ENCODE data around the gene ANAPC4.

ANAPC4 gene

GRCh38 chr4:25430630-25431029 is 53.6 kb downstream of the ANAPC4 start:
- no peak for DNase-seq (ENCODE audit: low read depth in 1 of 2, low spot score in 1 of 2)

GRCh38 chr4:25433966-25434827 is 57.1 kb downstream of the ANAPC4 start:
- DNase-seq (ENCODE audit: low read depth in 1 of 2, low spot score in 1 of 2), result no peak

GRCh38 chr4:25437926-25438325 is 60.9 kb downstream of the ANAPC4 start:
- DNase-seq (ENCODE audit: low read depth in 1 of 2, low spot score in 1 of 2), result no peak

GRCh38 chr4:25439918-25440477 is 62.9 kb downstream of the ANAPC4 start:
- DNase-seq (ENCODE audit: low read depth in 1 of 2, low spot score in 1 of 2), result peak in 1 of 2 donors; percentile 36

GRCh38 chr4:25440478-25441030 is 63.5 kb downstream of the ANAPC4 start:
- DNase-seq (ENCODE audit: low read depth in 1 of 2, low spot score in 1 of 2), result no peak

GRCh38 chr4:25441519-25442117 is 64.6 kb downstream of the ANAPC4 start:
- no peak for DNase-seq (ENCODE audit: low read depth in 1 of 2, low spot score in 1 of 2)

- DNase-seq (ENCODE audit: low read depth in 1 of 2, low spot score in 1 of 2), result no peak
These were observed 65.8 kb downstream of the ANAPC4 start for GRCh38 chr4:25442863-25443307.

- DNase-seq (ENCODE audit: low read depth in 1 of 2, low spot score in 1 of 2), result no peak
These were observed 66.8 kb downstream of the ANAPC4 start for GRCh38 chr4:25443851-25444250.

GRCh38 chr4:25446611-25447010 is 69.5 kb downstream of the ANAPC4 start:
- no peak for DNase-seq (ENCODE audit: low read depth in 1 of 2, low spot score in 1 of 2)

GRCh38 chr4:25448379-25449109 is 71.5 kb downstream of the ANAPC4 start:
- DNase-seq (ENCODE audit: low read depth in 1 of 2, low spot score in 1 of 2), result no peak

- DNase-seq (ENCODE audit: low read depth in 1 of 2, low spot score in 1 of 2), result no peak
These were observed 72.2 kb downstream of the ANAPC4 start for GRCh38 chr4:25449270-25449669.

GRCh38 chr4:25449688-25450087 is 72.6 kb downstream of the ANAPC4 start:
- DNase-seq (ENCODE audit: low read depth in 1 of 2, low spot score in 1 of 2), result no peak

GRCh38 chr4:25450491-25450901 is 73.4 kb downstream of the ANAPC4 start:
- DNase-seq (ENCODE audit: low read depth in 1 of 2, low spot score in 1 of 2), result no peak

- DNase-seq (ENCODE audit: low read depth in 1 of 2, low spot score in 1 of 2), result no peak
These were observed 74.6 kb downstream of the ANAPC4 start for GRCh38 chr4:25451676-25452075.

GRCh38 chr4:25452081-25452480 is 75.0 kb downstream of the ANAPC4 start:
- DNase-seq (ENCODE audit: low read depth in 1 of 2, low spot score in 1 of 2), result no peak

- DNase-seq (ENCODE audit: low read depth in 1 of 2, low spot score in 1 of 2), result no peak
These were observed 77.4 kb downstream of the ANAPC4 start for GRCh38 chr4:25454476-25454875.

- no peak for DNase-seq (ENCODE audit: low read depth in 1 of 2, low spot score in 1 of 2)
These were observed 80.1 kb downstream of the ANAPC4 start for GRCh38 chr4:25457053-25457715.

- no peak for DNase-seq (ENCODE audit: low read depth in 1 of 2, low spot score in 1 of 2)
These were observed 90.1 kb downstream of the ANAPC4 start for GRCh38 chr4:25466966-25467697.

GRCh38 chr4:25467843-25468242 is 90.8 kb downstream of the ANAPC4 start:
- DNase-seq (ENCODE audit: low read depth in 1 of 2, low spot score in 1 of 2), result no peak
